ENCODE measurements around the gene SHROOM3. TPM values are rescaled to one million over a fixed set of nuclear protein-coding genes. Genes with fewer than 3 reads are reported as not detected.

SHROOM3 gene
- total RNA-seq, 2 experiments from 2014 or later, result 0.04 TPM; not detected in 1

DNA sequence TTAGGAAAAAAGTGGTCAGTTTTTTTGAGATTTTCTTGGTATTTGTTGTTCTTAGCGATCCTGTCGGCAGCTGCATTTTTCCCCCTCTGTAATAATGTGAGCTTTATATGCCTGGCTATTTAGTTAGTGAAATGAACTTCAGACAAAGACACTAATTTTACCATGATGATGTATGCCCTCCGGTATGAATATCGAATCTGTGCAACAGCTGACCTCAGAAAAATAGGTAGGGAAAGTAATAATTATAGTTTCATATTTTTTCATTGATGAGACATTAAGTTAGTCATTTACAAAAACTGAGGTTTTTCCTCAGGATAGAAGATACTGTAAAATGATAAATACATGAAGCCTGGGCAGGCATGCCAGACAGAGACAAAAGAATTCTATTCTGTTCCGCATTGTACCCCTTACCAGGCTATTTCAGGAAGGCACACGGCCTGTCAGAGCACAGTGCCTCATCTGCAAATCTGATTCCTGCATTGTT, 155.8 kb downstream of the SHROOM3 start:
- Mint-ChIP-seq H3K4me1 (peaks cover 5% of the 10 kb centered on the region), H3K27me3 (peaks cover 25% of the 10 kb centered on the region), H3K4me3 (no peak overlapping the region), H3K27ac (no peak overlapping the region), H3K36me3 (ENCODE audit: low read depth) (no peaks in the 10 kb centered on the region), H3K9me3 (ENCODE audit: low read depth) (no peaks in the 10 kb centered on the region)
- ATAC-seq (no peak), DNase-seq (no peak)
- intact Hi-C loops (cut with DNase I, micrococcal nuclease), result no loop called here
- ChIA-PET CTCF (no interaction called here), POLR2A (no interaction called here)

- Mint-ChIP-seq H3K4me3 (no peak overlapping the region), H3K27ac (no peak overlapping the region), H3K4me1 (no peaks in the 10 kb centered on the region), H3K9me3 (ENCODE audit: low read depth) (no peaks in the 10 kb centered on the region), H3K27me3 (peaks cover 16% of the 10 kb centered on the region), H3K36me3 (ENCODE audit: low read depth) (no peaks in the 10 kb centered on the region)
- no peak for DNase-seq
- no peak for ATAC-seq
- POLR2A ChIA-PET, result no interaction called here
- CTCF ChIA-PET, result interaction anchor here (0.7 kb wide), 1 partner anchor 375 kb away, joined by 3 read pairs; no protein-coding TSS in a partner anchor
- intact Hi-C loops (cut with DNase I, micrococcal nuclease), result no loop called here
These were observed 157.0 kb downstream of the SHROOM3 start for GRCh38 chr4:76591992-76592391.

GRCh38 chr4:76592460-76592859, 157.4 kb downstream of the SHROOM3 start:
- Mint-ChIP-seq H3K4me3 (no peak overlapping the region), H3K4me1 (no peaks in the 10 kb centered on the region), H3K36me3 (ENCODE audit: low read depth) (no peaks in the 10 kb centered on the region), H3K9me3 (ENCODE audit: low read depth) (no peaks in the 10 kb centered on the region), H3K27ac (no peak overlapping the region), H3K27me3 (peaks cover 14% of the 10 kb centered on the region)
- ATAC-seq (no peak), DNase-seq (no peak)
- intact Hi-C loops (cut with DNase I, micrococcal nuclease), result no loop called here
- ChIA-PET POLR2A (no interaction called here), CTCF (interaction anchor here (0.8 kb wide), 1 partner anchor 623 kb away, joined by 3 read pairs; no protein-coding TSS in a partner anchor)

DNA sequence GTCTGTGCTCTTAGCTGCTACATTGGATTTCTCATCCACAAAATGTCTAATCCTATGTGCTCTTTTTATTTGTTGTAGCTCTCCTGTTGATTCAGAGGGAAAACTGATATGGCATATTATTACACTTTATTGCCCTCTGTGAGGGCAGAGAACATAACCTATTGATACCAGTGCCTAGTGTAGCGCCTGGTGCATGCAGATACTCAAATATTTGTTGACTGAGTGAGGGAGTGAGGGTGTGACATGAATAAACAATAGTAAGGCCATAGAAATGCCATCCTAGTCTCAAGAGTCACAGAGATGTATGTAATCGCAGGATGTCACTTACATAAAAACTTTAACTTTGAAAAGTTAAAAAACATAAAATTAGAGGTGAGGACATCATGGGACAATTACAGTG, 159.1 kb downstream of the SHROOM3 start:
- no peak for DNase-seq
- Mint-ChIP-seq H3K4me3 (no peak overlapping the region), H3K27ac (no peak overlapping the region), H3K9me3 (ENCODE audit: low read depth) (no peaks in the 10 kb centered on the region), H3K36me3 (ENCODE audit: low read depth) (no peaks in the 10 kb centered on the region), H3K27me3 (peaks cover 8% of the 10 kb centered on the region), H3K4me1 (no peaks in the 10 kb centered on the region)
- intact Hi-C loops (cut with DNase I, micrococcal nuclease), result no loop called here
- ChIA-PET POLR2A (no interaction called here), CTCF (interaction anchor here (1.5 kb wide), 1 partner anchor 16 kb away, joined by 3 read pairs; no protein-coding TSS in a partner anchor)
- ATAC-seq, result no peak

- ChIA-PET POLR2A (interaction anchor here (0.5 kb wide), 1 partner anchor 143 kb away, joined by 3 read pairs; no protein-coding TSS in a partner anchor), CTCF (interaction anchor here (1.5 kb wide), 1 partner anchor 15 kb away, joined by 3 read pairs; no protein-coding TSS in a partner anchor)
- intact Hi-C loops (cut with DNase I, micrococcal nuclease), result no loop called here
- Mint-ChIP-seq H3K36me3 (ENCODE audit: low read depth) (no peaks in the 10 kb centered on the region), H3K27me3 (peaks cover 8% of the 10 kb centered on the region), H3K9me3 (ENCODE audit: low read depth) (no peaks in the 10 kb centered on the region), H3K4me3 (no peak overlapping the region), H3K4me1 (no peaks in the 10 kb centered on the region), H3K27ac (no peak overlapping the region)
- DNase-seq (no peak), ATAC-seq (no peak)
These were observed 160.4 kb downstream of the SHROOM3 start for GRCh38 chr4:76595435-76595834.

GRCh38 chr4:76596713-76597112, 161.7 kb downstream of the SHROOM3 start:
- H3K27ac Mint-ChIP-seq, result no peak overlapping the region
- intact Hi-C loops (cut with DNase I, micrococcal nuclease), result no loop called here

DNA sequence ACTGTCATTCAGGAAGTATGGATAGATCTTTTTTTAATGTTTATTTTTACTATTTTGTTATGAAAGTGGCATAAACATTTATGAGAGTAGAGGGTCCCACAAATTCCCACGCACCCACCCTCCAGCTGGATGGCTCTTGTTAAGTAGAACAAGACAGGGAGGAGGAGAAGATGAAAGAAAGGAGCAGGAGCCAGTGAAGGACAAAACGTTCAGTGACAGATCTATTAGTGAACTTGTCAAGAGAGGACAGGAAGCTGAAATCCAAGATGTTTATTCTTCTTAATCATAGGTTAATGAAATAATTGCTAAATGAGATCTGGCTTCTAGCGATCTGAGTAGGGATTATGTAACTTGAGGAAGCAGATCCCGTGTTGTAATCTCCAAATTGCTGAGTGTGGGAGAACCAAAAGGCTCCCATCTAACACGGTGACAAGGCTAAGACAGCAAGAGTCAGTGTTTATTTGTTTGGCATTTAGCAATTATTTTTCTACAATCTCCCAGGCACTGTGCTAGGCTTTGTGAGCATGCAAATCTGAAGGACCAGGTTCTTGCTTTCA, 162.5 kb downstream of the SHROOM3 start:
- Mint-ChIP-seq H3K27ac (no peak overlapping the region), H3K9me3 (ENCODE audit: low read depth) (no peaks in the 10 kb centered on the region), H3K36me3 (ENCODE audit: low read depth) (no peaks in the 10 kb centered on the region), H3K4me1 (no peaks in the 10 kb centered on the region), H3K4me3 (no peak overlapping the region), H3K27me3 (peaks cover 5% of the 10 kb centered on the region)
- DNase-seq (no peak), ATAC-seq (no peak)
- intact Hi-C loops (cut with DNase I, micrococcal nuclease), result no loop called here
- ChIA-PET POLR2A (no interaction called here), CTCF (no interaction called here)

More at GRCh38 chr4:76596713-76597112, 161.7 kb downstream of the SHROOM3 start:
- Mint-ChIP-seq H3K4me1 (no peaks in the 10 kb centered on the region), H3K9me3 (ENCODE audit: low read depth) (no peaks in the 10 kb centered on the region), H3K36me3 (ENCODE audit: low read depth) (no peaks in the 10 kb centered on the region), H3K4me3 (no peak overlapping the region), H3K27me3 (peaks cover 5% of the 10 kb centered on the region)
- ATAC-seq (no peak), DNase-seq (no peak)
- ChIA-PET CTCF (no interaction called here), POLR2A (no interaction called here)

DNA sequence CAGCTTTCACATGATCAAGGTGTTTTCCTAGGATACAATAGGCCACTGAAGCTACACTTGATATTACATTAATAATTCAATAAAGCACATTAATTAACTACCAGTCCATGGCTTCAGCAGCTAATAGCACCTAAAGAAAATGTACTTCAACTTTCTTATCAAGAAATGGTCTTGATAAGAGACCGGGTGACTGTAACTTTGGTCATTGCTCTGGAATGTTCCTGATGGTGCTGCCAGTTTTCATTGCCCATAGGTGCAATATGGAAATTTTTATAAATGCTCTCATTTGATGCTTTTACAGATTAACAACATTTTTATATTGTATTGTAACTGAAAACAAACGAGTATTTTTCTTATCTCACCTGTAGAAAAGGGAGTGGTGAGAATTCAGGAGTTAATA, 165.4 kb downstream of the SHROOM3 start:
- intact Hi-C loops (cut with DNase I, micrococcal nuclease), result no loop called here
- Mint-ChIP-seq H3K4me3 (no peak overlapping the region), H3K4me1 (no peaks in the 10 kb centered on the region), H3K9me3 (ENCODE audit: low read depth) (no peaks in the 10 kb centered on the region), H3K36me3 (ENCODE audit: low read depth) (no peaks in the 10 kb centered on the region), H3K27ac (no peak overlapping the region), H3K27me3 (peaks cover 2% of the 10 kb centered on the region)
- ChIA-PET POLR2A (no interaction called here), CTCF (interaction anchor here (0.5 to 0.6 kb wide), 2 partner anchors 36 to 157 kb away, joined by 3 read pairs; no protein-coding TSS in a partner anchor)
- ATAC-seq (no peak), DNase-seq (no peak)

- no peaks in the 10 kb centered on the region for H3K9me3 Mint-ChIP-seq (ENCODE audit: low read depth)
- no peak overlapping the region for H3K4me3 Mint-ChIP-seq
- intact Hi-C loops (cut with DNase I, micrococcal nuclease), result no loop called here
- peaks cover 2% of the 10 kb centered on the region for H3K27me3 Mint-ChIP-seq
- H3K4me1 Mint-ChIP-seq, result no peaks in the 10 kb centered on the region
- H3K36me3 Mint-ChIP-seq (ENCODE audit: low read depth), result no peaks in the 10 kb centered on the region
- ChIA-PET POLR2A (no interaction called here), CTCF (interaction anchor here (1.0 kb wide), 1 partner anchor 97 kb away, joined by 3 read pairs; no protein-coding TSS in a partner anchor)
- no peak overlapping the region for H3K27ac Mint-ChIP-seq
- ATAC-seq (no peak), DNase-seq (no peak)
These were observed 166.8 kb downstream of the SHROOM3 start for GRCh38 chr4:76601791-76602190.

DNA sequence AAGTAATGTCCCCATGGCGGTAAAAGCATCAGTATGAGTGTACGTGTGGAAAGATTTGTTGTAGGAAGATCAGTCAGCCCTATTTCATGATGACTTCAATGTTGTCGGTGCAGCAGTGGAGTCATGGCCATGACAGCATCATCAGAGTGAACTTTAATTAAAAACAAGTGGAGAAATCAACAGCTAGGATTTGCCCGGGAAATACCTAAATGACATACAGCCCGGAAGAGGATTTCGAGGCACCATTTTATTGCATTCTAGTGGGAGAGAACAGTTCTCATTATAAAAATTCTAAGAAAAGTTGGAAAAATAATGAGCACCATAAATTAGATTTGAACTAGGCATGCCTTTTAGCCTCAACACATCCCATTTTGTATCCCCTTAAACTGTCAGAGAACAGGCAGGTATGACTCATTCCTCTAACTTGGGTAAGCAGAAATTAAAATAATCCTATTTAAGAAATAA, 170.1 kb downstream of the SHROOM3 start:
- intact Hi-C loops (cut with DNase I, micrococcal nuclease), result no loop called here
- H3K9me3 Mint-ChIP-seq (ENCODE audit: low read depth), result no peaks in the 10 kb centered on the region
- no peak overlapping the region for H3K4me3 Mint-ChIP-seq
- H3K4me1 Mint-ChIP-seq, result no peaks in the 10 kb centered on the region
- POLR2A ChIA-PET, result no interaction called here
- DNase-seq, result no peak
- CTCF ChIA-PET, result interaction anchor here (1.6 kb wide), 1 partner anchor 13 kb away, joined by 4 read pairs; no protein-coding TSS in a partner anchor
- H3K27me3 Mint-ChIP-seq, result peaks cover 2% of the 10 kb centered on the region
- no peaks in the 10 kb centered on the region for H3K36me3 Mint-ChIP-seq (ENCODE audit: low read depth)
- no peak overlapping the region for H3K27ac Mint-ChIP-seq
- no peak for ATAC-seq

- Mint-ChIP-seq H3K4me3 (no peak overlapping the region), H3K9me3 (ENCODE audit: low read depth) (no peaks in the 10 kb centered on the region), H3K4me1 (no peaks in the 10 kb centered on the region), H3K36me3 (ENCODE audit: low read depth) (no peaks in the 10 kb centered on the region), H3K27me3 (peaks cover 5% of the 10 kb centered on the region), H3K27ac (no peak overlapping the region)
- ChIA-PET POLR2A (no interaction called here), CTCF (interaction anchor here (1.1 kb wide), 1 partner anchor 19 kb away, joined by 3 read pairs; no protein-coding TSS in a partner anchor)
- intact Hi-C loops (cut with DNase I, micrococcal nuclease), result no loop called here
- DNase-seq, result no peak
- ATAC-seq, result no peak
These were observed 171.7 kb downstream of the SHROOM3 start for GRCh38 chr4:76606645-76607265.

DNA sequence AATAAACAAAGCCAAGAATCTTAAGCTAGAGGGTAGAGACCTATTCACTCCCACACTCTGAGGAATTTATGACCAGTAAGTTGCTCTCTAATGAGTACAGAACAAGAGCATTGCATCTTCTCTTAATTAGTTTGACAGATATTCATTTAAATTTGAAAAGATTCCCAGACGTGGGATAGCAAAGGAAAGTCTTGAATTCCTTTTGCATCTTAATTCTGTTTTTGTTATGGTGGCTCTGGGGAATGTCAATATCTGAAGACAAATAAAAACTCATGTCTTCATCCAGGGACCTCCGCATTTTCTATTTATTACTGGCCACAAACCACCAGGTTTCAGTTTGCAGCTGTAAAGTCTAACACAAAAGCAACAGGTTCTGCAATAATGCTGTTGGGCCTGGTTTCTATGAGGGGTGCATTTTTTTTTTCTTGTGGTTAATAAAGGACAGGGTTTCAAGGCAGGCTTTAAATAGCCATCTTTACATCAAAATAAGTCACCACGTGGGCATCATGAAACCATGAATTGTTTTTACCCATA, 172.3 kb downstream of the SHROOM3 start:
- ChIA-PET CTCF (no interaction called here), POLR2A (no interaction called here)
- Mint-ChIP-seq H3K36me3 (ENCODE audit: low read depth) (no peaks in the 10 kb centered on the region), H3K4me3 (no peak overlapping the region), H3K27ac (no peak overlapping the region), H3K27me3 (peaks cover 5% of the 10 kb centered on the region), H3K9me3 (ENCODE audit: low read depth) (no peaks in the 10 kb centered on the region), H3K4me1 (no peaks in the 10 kb centered on the region)
- intact Hi-C loops (cut with DNase I, micrococcal nuclease), result no loop called here
- DNase-seq (no peak), ATAC-seq (no peak)
